ENCODE data around the gene AMOTL2.

AMOTL2 gene

GRCh38 chr3:134334231-134334900 is 39.9 kb downstream of the AMOTL2 start:
- TF ChIP-seq CTCF (IDR thresholded peaks at IDR 0.05; ENCODE audit: low read depth, low read length, missing control alignments): no peak
- no peak overlapping the region for H3K4me3 ChIP-seq (ENCODE audit: low read depth, low read length)
- no peak for DNase-seq (ENCODE audit: low read depth)

- no peak for DNase-seq (ENCODE audit: low read depth)
- no peak overlapping the region for H3K4me3 ChIP-seq (ENCODE audit: low read depth, low read length)
- no peak for TF ChIP-seq CTCF (IDR thresholded peaks at IDR 0.05; ENCODE audit: low read depth, low read length, missing control alignments)
These were observed 40.6 kb downstream of the AMOTL2 start for GRCh38 chr3:134333522-134334181.

GRCh38 chr3:134332344-134332743 is 41.9 kb downstream of the AMOTL2 start:
- no peak overlapping the region for H3K4me3 ChIP-seq (ENCODE audit: low read depth, low read length)
- no peak for DNase-seq (ENCODE audit: low read depth)

GRCh38 chr3:134331811-134332199 is 42.4 kb downstream of the AMOTL2 start:
- DNase-seq (ENCODE audit: low read depth): no peak
- TF ChIP-seq CTCF (IDR thresholded peaks at IDR 0.05; ENCODE audit: low read depth, low read length, missing control alignments): no peak
- no peak overlapping the region for H3K4me3 ChIP-seq (ENCODE audit: low read depth, low read length)

More at GRCh38 chr3:134332344-134332743, 41.9 kb downstream of the AMOTL2 start:
- no peak for TF ChIP-seq CTCF (IDR thresholded peaks at IDR 0.05; ENCODE audit: low read depth, low read length, missing control alignments)

GRCh38 chr3:134330883-134331810 is 43.1 kb downstream of the AMOTL2 start:
- no peak for DNase-seq (ENCODE audit: low read depth)
- TF ChIP-seq CTCF (IDR thresholded peaks at IDR 0.05; ENCODE audit: low read depth, low read length, missing control alignments): no peak
- H3K4me3 ChIP-seq (ENCODE audit: low read depth, low read length): no peak overlapping the region

DNA sequence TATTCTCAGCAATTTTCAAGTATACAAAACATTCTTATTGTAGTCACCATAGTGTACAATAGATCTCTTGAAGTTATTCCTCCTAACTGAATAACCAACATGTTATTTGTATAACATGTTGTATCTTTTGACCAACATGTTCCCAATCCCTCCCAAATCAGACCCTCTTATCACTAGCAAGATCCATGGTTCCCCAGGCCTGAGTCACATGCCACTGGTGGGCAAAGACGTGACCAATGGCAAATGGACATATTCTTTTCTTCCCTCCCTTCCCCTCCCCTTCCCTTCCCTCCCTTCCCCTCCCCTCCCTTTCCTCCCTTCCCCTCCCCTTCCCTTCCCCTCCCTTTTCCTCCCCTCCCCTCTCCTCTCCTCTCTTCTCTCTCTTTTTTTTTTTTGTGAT is 45.4 kb downstream of the AMOTL2 start:
- no peak overlapping the region for H3K4me3 ChIP-seq (ENCODE audit: low read depth, low read length)
- no peak for TF ChIP-seq CTCF (IDR thresholded peaks at IDR 0.05; ENCODE audit: low read depth, low read length, missing control alignments)
- no peak for DNase-seq (ENCODE audit: low read depth)

Measured in GM12864 (cell line).